Right atrium auricular region (tissue), 2 donors: ENCODE measurements around the gene CLMP. TPM values are rescaled to one million over a fixed set of nuclear protein-coding genes. Genes with fewer than 3 reads are reported as not detected.
A peak's percentile ranks its signal among the peaks of the same experiment; 100 is the strongest.

Experiments
- DNase-seq: peaks from one replicate; pipeline ENCODE4 v3.0.0-alpha.2; 2019; ENCODE audit warnings: low spot score
- H3K27ac ChIP-seq, 2 donors: fragments of 200-600 bp; sonication (generic); 1 replicate in 1 of 2; 2 replicates in 1 of 2; pipeline ENCODE4 v1.5.1; 2016 to 2019
- H3K27me3 ChIP-seq, 2 donors: fragments of 200-600 bp; sonication (generic); one replicate each; pipeline versions ENCODE4 v1.5.1 to v1.6.0; 2017 to 2019
- H3K36me3 ChIP-seq: fragments of 200-600 bp; sonication (generic); one replicate; pipeline ENCODE4 v1.5.1; 2016
- H3K4me1 ChIP-seq, 2 donors: fragments of 200-600 bp; sonication (generic); one replicate each; pipeline versions ENCODE4 v1.5.1 to v1.6.0; 2017 to 2019
- H3K4me3 ChIP-seq, 2 donors: fragments of 200-600 bp; sonication (generic); 1 replicate in 1 of 2; 2 replicates in 1 of 2; pipeline ENCODE4 v1.5.1; 2017 to 2019; ENCODE audit warnings: mild to moderate bottlenecking in 1 of 2, moderate library complexity in 1 of 2
- H3K9me3 ChIP-seq, 2 donors: fragments of 200-600 bp; sonication (generic); one replicate each; pipeline ENCODE4 v1.5.1; 2019
- CTCF ChIP-seq, 2 donors: fragments of 200-600 bp; sonication (generic); IDR thresholded peaks; one replicate each; pipeline ENCODE4 v1.5.1; 2019; ENCODE audit warnings: antibody characterized with exemption in 2 of 2
- total RNA-seq, 2 donors: library from RNA; depleted of rRNA; stranded (reverse); fragments of >200 nt; gene quantifications; one replicate each; pipeline ENCODE4 v1.1.0, GENCODE V29; 2016

The CLMP gene
- total RNA-seq, 2 donors from 2014 or later = 8.4 to 34.3 TPM

DNA sequence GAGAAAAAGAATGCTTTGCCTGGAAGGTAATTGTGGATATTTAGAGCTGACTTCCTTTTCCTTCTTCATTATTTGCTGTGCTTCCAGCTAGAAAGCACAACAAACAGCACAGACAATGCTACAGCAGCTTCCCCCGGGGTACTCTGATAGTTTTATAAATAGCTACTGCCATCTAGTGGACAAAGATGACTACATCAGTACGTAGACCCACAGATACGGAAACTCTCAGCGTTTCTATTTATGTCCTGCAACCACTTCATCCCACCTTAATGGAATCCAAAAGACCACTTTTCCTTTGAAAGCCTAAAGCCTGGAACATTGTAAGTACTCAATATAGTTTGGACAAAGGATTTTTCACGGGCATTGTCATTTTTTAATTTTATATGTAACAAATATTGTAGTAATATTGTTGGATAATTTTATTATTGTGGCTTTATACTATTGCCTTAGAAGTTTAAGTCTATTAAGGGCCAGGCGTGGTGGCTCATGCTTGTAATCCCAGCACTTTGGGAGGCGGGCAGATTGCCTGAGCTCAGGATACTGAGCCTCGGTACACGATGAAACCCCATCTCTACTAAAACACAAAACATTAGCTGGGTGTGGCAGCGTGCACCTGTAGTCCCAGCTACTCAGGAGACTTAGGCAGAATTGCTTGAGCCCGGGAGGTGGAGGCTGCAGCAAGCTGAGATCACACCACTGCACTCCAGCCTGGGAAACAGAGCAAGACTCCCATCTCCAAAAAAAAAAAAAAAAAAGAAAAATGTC is 140.6 kb downstream of the CLMP start:
- no peak overlapping the region for H3K4me3 ChIP-seq
- H3K27ac ChIP-seq = peak overlapping the region in 1 of 2 donors; percentile 21
- TF ChIP-seq CTCF (IDR thresholded peaks at IDR 0.05) = peak; percentile 56 to 79
- no peaks in the 10 kb centered on the region for H3K9me3 ChIP-seq
- H3K36me3 ChIP-seq = peaks cover 46% of the 10 kb centered on the region
- H3K4me1 ChIP-seq = peaks cover 0 to 45% of the 10 kb centered on the region in 2 donors
- H3K27me3 ChIP-seq = no peaks in the 10 kb centered on the region
- no peak for DNase-seq

DNA sequence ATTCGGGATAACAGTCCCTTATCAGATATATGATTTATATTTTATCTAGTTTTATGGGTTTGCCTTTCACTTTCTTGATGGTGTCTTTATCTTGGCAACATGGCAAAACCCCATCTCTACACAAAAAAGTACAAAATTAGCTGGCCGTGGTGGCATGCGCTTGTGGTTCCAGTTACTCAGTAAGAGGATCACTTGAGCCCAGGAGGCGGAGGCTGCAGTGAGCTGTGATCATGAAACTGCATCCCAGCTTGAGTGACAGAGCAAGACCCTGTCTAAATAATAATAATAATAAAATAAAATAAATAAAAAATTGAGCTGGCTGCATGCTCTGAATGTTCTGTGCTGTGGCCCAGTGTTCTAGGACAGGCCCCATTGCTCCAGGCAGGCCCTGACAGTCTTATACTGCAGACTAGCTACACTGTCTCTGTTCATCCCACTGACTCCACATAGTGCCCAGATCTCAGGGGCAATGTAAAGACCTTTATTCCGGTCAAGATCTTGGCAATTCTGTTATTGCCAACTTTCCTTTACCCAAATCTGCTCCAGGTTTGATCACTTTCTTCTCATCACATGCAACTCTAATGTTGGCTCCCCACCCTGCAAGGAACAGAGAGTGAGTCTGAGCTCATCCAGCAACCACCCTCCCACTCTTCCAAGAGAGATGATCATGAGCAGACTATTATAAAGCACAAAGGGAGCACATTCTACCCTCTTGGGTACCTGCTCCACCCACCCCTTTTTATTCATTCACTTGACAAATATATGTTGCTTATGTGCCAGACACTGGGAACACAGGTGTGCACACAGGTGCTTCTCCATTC is 141.9 kb downstream of the CLMP start:
- TF ChIP-seq CTCF (IDR thresholded peaks at IDR 0.05) = no peak
- no peak overlapping the region for H3K27ac ChIP-seq
- peaks cover 32% of the 10 kb centered on the region for H3K36me3 ChIP-seq
- no peaks in the 10 kb centered on the region for H3K9me3 ChIP-seq
- H3K4me3 ChIP-seq = no peak overlapping the region
- no peak for DNase-seq
- H3K4me1 ChIP-seq = peaks cover 0 to 31% of the 10 kb centered on the region in 2 donors
- H3K27me3 ChIP-seq = no peaks in the 10 kb centered on the region

GRCh38 chr11:123051634-123052033 is 143.4 kb downstream of the CLMP start:
- Histone ChIP-seq H3K36me3 (peaks cover 17% of the 10 kb centered on the region), H3K9me3 (no peaks in the 10 kb centered on the region), H3K27ac (no peak overlapping the region), H3K4me3 (no peak overlapping the region), H3K4me1 (peaks cover 0 to 16% of the 10 kb centered on the region in 2 donors), H3K27me3 (no peaks in the 10 kb centered on the region)
- no peak for DNase-seq
- no peak for TF ChIP-seq CTCF (IDR thresholded peaks at IDR 0.05)

DNA sequence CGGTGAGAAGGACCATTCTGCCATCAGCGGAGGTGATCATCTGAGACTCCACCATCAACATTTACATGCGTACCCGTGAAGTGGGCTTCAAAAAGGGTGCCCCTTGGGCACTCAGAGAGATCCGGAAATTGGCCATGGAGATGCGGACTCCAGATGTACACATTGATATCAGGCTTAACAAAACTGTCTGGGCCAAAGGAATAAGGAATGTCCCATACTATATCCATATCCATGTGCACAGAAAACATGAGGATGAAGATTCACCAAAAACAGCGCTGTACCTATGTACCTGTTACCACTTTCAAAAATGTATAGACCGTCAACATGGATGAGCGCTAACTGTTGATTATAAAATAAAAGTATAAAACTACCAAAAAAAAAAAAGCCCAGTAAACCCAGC is 143.9 kb downstream of the CLMP start:
- H3K4me3 ChIP-seq = no peak overlapping the region
- no peaks in the 10 kb centered on the region for H3K27me3 ChIP-seq
- no peak overlapping the region for H3K27ac ChIP-seq
- no peaks in the 10 kb centered on the region for H3K9me3 ChIP-seq
- no peak for TF ChIP-seq CTCF (IDR thresholded peaks at IDR 0.05)
- H3K36me3 ChIP-seq = peaks cover 12% of the 10 kb centered on the region
- H3K4me1 ChIP-seq = peaks cover 0 to 11% of the 10 kb centered on the region in 2 donors
- DNase-seq = no peak

- TF ChIP-seq CTCF (IDR thresholded peaks at IDR 0.05) = no peak
- H3K27ac ChIP-seq = no peak overlapping the region
- H3K36me3 ChIP-seq = no peaks in the 10 kb centered on the region
- H3K4me1 ChIP-seq = no peaks in the 10 kb centered on the region
- no peak for DNase-seq
- no peaks in the 10 kb centered on the region for H3K27me3 ChIP-seq
- no peaks in the 10 kb centered on the region for H3K9me3 ChIP-seq
- H3K4me3 ChIP-seq = no peak overlapping the region
Observed at GRCh38 chr11:123047947-123048293, 147.1 kb downstream of the CLMP start.
